GM23338 (cell line): ENCODE results near the gene ARHGAP27.
"Not testable (repeated sequence)": the region's sequence is repeated elsewhere in the genome, so short reads cannot be mapped to it uniquely, and the experiment has no call there.

ENCODE experiments used
- CTCF ChIP-seq, 2 experiments: fragments of 200-600 bp in 1 of 2; sonication (generic) in 1 of 2; conservative IDR thresholded peaks; 2 replicates each; pipeline versions ENCODE4 v1.5.1 to v1.6.1; 2016 to 2017; ENCODE audit warnings: antibody characterized with exemption in 2 of 2, low read depth in 2 of 2, mild to moderate bottlenecking in 2 of 2, moderate library complexity in 1 of 2
- EZH2 ChIP-seq: fragments of 200-600 bp; sonication (generic); IDR thresholded peaks from one replicate; pipeline ENCODE4 v1.8.0; 2017; ENCODE audit warnings: antibody characterized with exemption, mild to moderate bottlenecking, low read depth; ENCODE audit not compliant: unreplicated experiment

- not testable (repeated sequence) for TF ChIP-seq CTCF (conservative IDR thresholded peaks at IDR 0.05; ENCODE audit: low read depth in 2 of 2); EZH2
Measured at GRCh38 chr17:45446872-45447625, 14.4 kb upstream of the ARHGAP27 start.
